Measurements from ENCODE around the gene CD99.

GRCh38 chrX:2708021-2708420 lies 16.9 kb downstream of the CD99 start:
- TF ChIP-seq CTCF (IDR thresholded peaks at IDR 0.05; ENCODE audit: low read depth, low read length, missing input control), result no peak
- no peak for TF ChIP-seq TAF1 (conservative IDR thresholded peaks at IDR 0.05)
- TF ChIP-seq REST (IDR thresholded peaks at IDR 0.05), result no peak
- no peak for TF ChIP-seq GABPA (IDR thresholded peaks at IDR 0.05 in 1 of 2, conservative IDR thresholded peaks at IDR 0.05 in 1 of 2)
- no peak for TF ChIP-seq MAX (IDR thresholded peaks at IDR 0.05)
- TF ChIP-seq ATF3 (IDR thresholded peaks at IDR 0.05), result no peak
- no peak for TF ChIP-seq YY1 (IDR thresholded peaks at IDR 0.05)
- no peak for TF ChIP-seq RAD21 (IDR thresholded peaks at IDR 0.05)
- no peak for TF ChIP-seq EGR1 (IDR thresholded peaks at IDR 0.05; ENCODE audit: low read depth in 2 of 2)
- no peak for TF ChIP-seq JUND (IDR thresholded peaks at IDR 0.05)
- TF ChIP-seq SP1 (IDR thresholded peaks at IDR 0.05), result no peak
- TF ChIP-seq FOXA1 (IDR thresholded peaks at IDR 0.05), result no peak
- TF ChIP-seq ZBTB33 (IDR thresholded peaks at IDR 0.05), result no peak

All from liver (tissue), 3 donors.